HG02938 (cell line): ENCODE results near the gene PGA4.
"Not testable (repeated sequence)": the region's sequence is repeated elsewhere in the genome, so short reads cannot be mapped to it uniquely, and the experiment has no call there.

Source experiments
- ATAC-seq: cut with Tn5 transposase; IDR thresholded peaks from one replicate; pipeline ENCODE4 v1.9.1; 2021; ENCODE audit warnings: mild to moderate bottlenecking, moderate library complexity; ENCODE audit not compliant: unreplicated experiment

The PGA4 gene

GRCh38 chr11:61248071-61248470 is 25.9 kb downstream of the PGA4 start:
- not testable (repeated sequence) for ATAC-seq

- not testable (repeated sequence) for ATAC-seq
Observed at GRCh38 chr11:61249201-61249600, 27.1 kb downstream of the PGA4 start.

- not testable (repeated sequence) for ATAC-seq
Observed at GRCh38 chr11:61250796-61251765, 28.9 kb downstream of the PGA4 start.

GRCh38 chr11:61252332-61252731 is 30.2 kb downstream of the PGA4 start:
- not testable (repeated sequence) for ATAC-seq

- ATAC-seq, result no peak
Observed at GRCh38 chr11:61254403-61255025, 32.4 kb downstream of the PGA4 start.

GRCh38 chr11:61256710-61257482 is 34.7 kb downstream of the PGA4 start:
- no peak for ATAC-seq

GRCh38 chr11:61258546-61258945 is 36.4 kb downstream of the PGA4 start:
- no peak for ATAC-seq

GRCh38 chr11:61259363-61259762 is 37.2 kb downstream of the PGA4 start:
- no peak for ATAC-seq

- ATAC-seq, result no peak
Observed at GRCh38 chr11:61264371-61264770, 42.2 kb downstream of the PGA4 start.

- ATAC-seq, result no peak
Observed at GRCh38 chr11:61264795-61265194, 42.6 kb downstream of the PGA4 start.

- no peak for ATAC-seq
Observed at GRCh38 chr11:61265357-61265756, 43.2 kb downstream of the PGA4 start.

- no peak for ATAC-seq
Observed at GRCh38 chr11:61266602-61267001, 44.5 kb downstream of the PGA4 start.

GRCh38 chr11:61267437-61267841 is 45.3 kb downstream of the PGA4 start:
- no peak for ATAC-seq

GRCh38 chr11:61268588-61269250 is 46.6 kb downstream of the PGA4 start:
- ATAC-seq, result no peak

GRCh38 chr11:61270354-61271076 is 48.4 kb downstream of the PGA4 start:
- no peak for ATAC-seq

- ATAC-seq, result no peak
Observed at GRCh38 chr11:61272731-61273130, 50.6 kb downstream of the PGA4 start.

- no peak for ATAC-seq
Observed at GRCh38 chr11:61273178-61274078, 51.3 kb downstream of the PGA4 start.

- ATAC-seq, result no peak
Observed at GRCh38 chr11:61274084-61274483, 51.9 kb downstream of the PGA4 start.

GRCh38 chr11:61275191-61275590 is 53.0 kb downstream of the PGA4 start:
- ATAC-seq, result no peak
